GM18868 (cell line): ENCODE results near the gene F7.
"Not testable (repeated sequence)": the region's sequence is repeated elsewhere in the genome, so short reads cannot be mapped to it uniquely, and the experiment has no call there.

Experiments
- ATAC-seq: cut with Tn5 transposase; IDR thresholded peaks from one replicate; pipeline ENCODE4 v1.9.1; 2021; ENCODE audit warnings: mild to moderate bottlenecking, moderate library complexity; ENCODE audit not compliant: unreplicated experiment

Gene F7

GRCh38 chr13:113098162-113098732, 7.3 kb upstream of the F7 start:
- ATAC-seq: no peak

GRCh38 chr13:113099142-113099541, 6.4 kb upstream of the F7 start:
- ATAC-seq: no peak

GRCh38 chr13:113102302-113102701, 3.3 kb upstream of the F7 start:
- not testable (repeated sequence) for ATAC-seq

GRCh38 chr13:113102727-113103126, 2.9 kb upstream of the F7 start:
- ATAC-seq: no peak

GRCh38 chr13:113103646-113104045, 1.9 kb upstream of the F7 start:
- ATAC-seq: no peak

GRCh38 chr13:113105921-113106452, 396 bp downstream of the F7 start:
- no peak for ATAC-seq

GRCh38 chr13:113106711-113107351, 1.2 kb downstream of the F7 start:
- ATAC-seq: no peak

GRCh38 chr13:113108521-113108920, 2.9 kb downstream of the F7 start:
- ATAC-seq: not testable (repeated sequence)

- ATAC-seq: no peak
Measured at GRCh38 chr13:113109151-113110047, 3.8 kb downstream of the F7 start.

- ATAC-seq: no peak
Measured at GRCh38 chr13:113110048-113110851, 4.7 kb downstream of the F7 start.

GRCh38 chr13:113110852-113111315, 5.3 kb downstream of the F7 start:
- ATAC-seq: no peak

- ATAC-seq: not testable (repeated sequence)
Measured at GRCh38 chr13:113111821-113112220, 6.2 kb downstream of the F7 start.

- ATAC-seq: not testable (repeated sequence)
Measured at GRCh38 chr13:113112475-113112874, 6.9 kb downstream of the F7 start.

GRCh38 chr13:113112893-113113845, 7.6 kb downstream of the F7 start:
- ATAC-seq: no peak

GRCh38 chr13:113113846-113114271, 8.3 kb downstream of the F7 start:
- ATAC-seq: no peak

- ATAC-seq: no peak
Measured at GRCh38 chr13:113114511-113115362, 9.1 kb downstream of the F7 start.

GRCh38 chr13:113115363-113116205, 10.0 kb downstream of the F7 start:
- no peak for ATAC-seq
